CD1c-positive myeloid dendritic cell (primary cell): ENCODE data around the gene MRPS17.
"Not testable (repeated sequence)": the region's sequence is repeated elsewhere in the genome, so short reads cannot be mapped to it uniquely, and the experiment has no call there.

Experiments used
- DNase-seq: peaks from one replicate; pipeline ENCODE4 v3.0.0-alpha.2; 2016; ENCODE audit errors: extremely low spot score

The MRPS17 gene

GRCh38 chr7:55951637-55952351 lies at the start of gene MRPS17:
MRPS17 (plus strand) TSS chr7:55951877; CDS start chr7:55953196, 1,319 bp downstream.
- DNase-seq = peak; percentile 95

- DNase-seq = peak; percentile 49
These were observed 47.5 kb upstream of the MRPS17 start for GRCh38 chr7:55903985-55904759.

- no peak for DNase-seq
These were observed 38.9 kb upstream of the MRPS17 start for GRCh38 chr7:55912748-55913158.

- no peak for DNase-seq
These were observed 33.9 kb upstream of the MRPS17 start for GRCh38 chr7:55917771-55918170.

- no peak for DNase-seq
These were observed 23.5 kb upstream of the MRPS17 start for GRCh38 chr7:55928006-55928767.

- DNase-seq = no peak
These were observed 20.1 kb upstream of the MRPS17 start for GRCh38 chr7:55931421-55932151.

- DNase-seq = no peak
These were observed 12.1 kb upstream of the MRPS17 start for GRCh38 chr7:55939514-55940123.

- no peak for DNase-seq
These were observed 5.1 kb upstream of the MRPS17 start for GRCh38 chr7:55946545-55946944.

GRCh38 chr7:55952352-55952671 lies 635 bp downstream of the MRPS17 start:
- not testable (repeated sequence) for DNase-seq

- no peak for DNase-seq
These were observed 2.2 kb downstream of the MRPS17 start for GRCh38 chr7:55953707-55954475.

GRCh38 chr7:55957190-55957589 lies 5.5 kb downstream of the MRPS17 start:
- no peak for DNase-seq

GRCh38 chr7:55962014-55962413 lies 10.3 kb downstream of the MRPS17 start:
- no peak for DNase-seq

GRCh38 chr7:55963584-55964168 lies 12.0 kb downstream of the MRPS17 start:
- DNase-seq = no peak

- DNase-seq = peak; percentile 91
These were observed 12.8 kb downstream of the MRPS17 start, which contains the start of gene NIPSNAP2 for GRCh38 chr7:55964261-55965099. NIPSNAP2 (plus strand) TSS chr7:55964585; CDS start chr7:55964610, 25 bp downstream.

GRCh38 chr7:55965100-55965470 lies 13.4 kb downstream of the MRPS17 start:
- DNase-seq = no peak

- no peak for DNase-seq
These were observed 14.2 kb downstream of the MRPS17 start for GRCh38 chr7:55965805-55966421.

- no peak for DNase-seq
These were observed 15.2 kb downstream of the MRPS17 start for GRCh38 chr7:55966851-55967250.

- no peak for DNase-seq
These were observed 17.7 kb downstream of the MRPS17 start for GRCh38 chr7:55969391-55969790.

- DNase-seq = no peak
These were observed 18.9 kb downstream of the MRPS17 start for GRCh38 chr7:55970561-55970960.
